Calu3 (cell line): ENCODE results near the gene NAA10. TPM values are rescaled to one million over a fixed set of nuclear protein-coding genes. Genes with fewer than 3 reads are reported as not detected.

Experiments
- BruUV-seq: library from RNA; stranded (reverse); fragments of 400-500 nt; replicated peaks from 2 replicates; lab custom pipeline; 2021; lab: Mats Ljungman, UMichigan
- CTCF ChIA-PET: fragments of 300-600 bp; sonication (Branson Sonifier 250); formaldehyde crosslinking; loops from one replicate; lab custom pipeline; 2022; ENCODE audit warnings: antibody characterized with exemption; lab: Charles Lee
- DNase-seq: peaks from one replicate; pipeline ENCODE4 v3.0.0; 2022
- H3K27ac Mint-ChIP-seq: one replicate; pipeline ENCODE4 v1.8.0; 2022; ENCODE audit warnings: mixed read lengths; ENCODE audit not compliant: unreplicated experiment
- H3K27me3 Mint-ChIP-seq: one replicate; pipeline ENCODE4 v1.8.0; 2022; ENCODE audit warnings: mixed read lengths; ENCODE audit not compliant: unreplicated experiment
- H3K36me3 Mint-ChIP-seq: one replicate; pipeline ENCODE4 v1.8.0; 2022; ENCODE audit warnings: mild to moderate bottlenecking, moderate library complexity, mixed read lengths; ENCODE audit not compliant: insufficient read depth, unreplicated experiment
- H3K4me1 Mint-ChIP-seq: one replicate; pipeline ENCODE4 v1.8.0; 2022; ENCODE audit warnings: mild to moderate bottlenecking, low read depth, mixed read lengths; ENCODE audit not compliant: unreplicated experiment
- H3K4me3 Mint-ChIP-seq: one replicate; pipeline ENCODE4 v1.8.0; 2022; ENCODE audit warnings: mild to moderate bottlenecking, low read depth, moderate library complexity, mixed read lengths; ENCODE audit not compliant: unreplicated experiment
- H3K9me3 Mint-ChIP-seq: one replicate; pipeline ENCODE4 v1.8.0; 2022; ENCODE audit warnings: low read depth, mixed read lengths; ENCODE audit not compliant: unreplicated experiment
- intact Hi-C: fragments of 100-400 bp; cut with micrococcal nuclease; formaldehyde crosslinking; loops from one replicate; pipeline ENCODE4 v1.10.0; 2022; ENCODE audit not compliant: unreplicated experiment
- total RNA-seq: library from RNA; stranded (reverse); gene quantifications from 2 replicates; pipeline ENCODE4 v1.2.3, GENCODE V29; 2022
- TF ChIP-seq, protein P1 (sequence below): fragments of 200-600 bp; IDR thresholded peaks from one replicate; pipeline ENCODE4 v1.8.0; 2022; ENCODE audit warnings: antibody characterized with exemption; ENCODE audit not compliant: unreplicated experiment

Gene NAA10
- total RNA-seq, 1 experiment from 2014 or later = 139 TPM

DNA sequence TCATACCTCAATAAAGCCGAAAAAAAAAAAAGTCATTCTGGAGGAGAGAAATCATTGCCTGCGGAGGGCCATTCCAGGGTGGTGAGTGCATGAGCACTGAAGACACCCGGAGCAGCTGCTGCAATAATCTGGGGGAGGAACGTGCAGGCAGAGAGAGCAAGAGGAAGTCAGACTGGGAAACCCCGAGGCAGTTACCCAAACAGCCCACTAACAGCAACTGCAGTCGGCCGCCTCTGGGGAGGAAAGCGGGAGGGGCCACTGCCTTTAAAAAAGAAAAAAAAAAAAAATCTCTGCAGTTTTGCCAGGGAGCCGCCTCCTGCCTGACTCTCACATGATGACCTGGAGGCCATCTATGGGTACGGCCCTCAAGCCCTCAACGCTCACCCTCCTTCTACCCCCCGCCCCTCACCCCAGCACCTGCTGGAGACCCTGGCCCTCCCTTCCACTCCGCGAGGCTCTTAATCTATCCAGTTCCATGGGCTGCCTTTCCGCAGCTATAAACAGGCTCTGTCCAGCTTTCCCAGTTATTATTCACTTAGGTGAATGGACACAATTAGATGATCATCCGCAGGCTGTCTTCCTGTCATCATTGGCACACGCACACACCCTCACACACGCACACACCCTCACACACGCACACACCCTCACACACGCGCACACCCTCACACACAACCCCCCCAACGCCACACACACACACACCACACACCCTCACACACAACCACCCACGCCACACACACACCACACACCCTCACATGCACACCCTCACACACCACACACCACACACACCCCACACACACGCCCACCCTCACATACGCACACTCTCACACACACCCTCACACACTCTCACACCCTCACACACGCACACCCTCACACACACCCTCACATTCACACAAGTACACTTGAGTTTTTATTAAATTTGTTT lies 33.7 kb downstream of the NAA10 start:
- H3K27me3 Mint-ChIP-seq = peaks cover 3% of the 10 kb centered on the region
- TF ChIP-seq, protein P1, sequence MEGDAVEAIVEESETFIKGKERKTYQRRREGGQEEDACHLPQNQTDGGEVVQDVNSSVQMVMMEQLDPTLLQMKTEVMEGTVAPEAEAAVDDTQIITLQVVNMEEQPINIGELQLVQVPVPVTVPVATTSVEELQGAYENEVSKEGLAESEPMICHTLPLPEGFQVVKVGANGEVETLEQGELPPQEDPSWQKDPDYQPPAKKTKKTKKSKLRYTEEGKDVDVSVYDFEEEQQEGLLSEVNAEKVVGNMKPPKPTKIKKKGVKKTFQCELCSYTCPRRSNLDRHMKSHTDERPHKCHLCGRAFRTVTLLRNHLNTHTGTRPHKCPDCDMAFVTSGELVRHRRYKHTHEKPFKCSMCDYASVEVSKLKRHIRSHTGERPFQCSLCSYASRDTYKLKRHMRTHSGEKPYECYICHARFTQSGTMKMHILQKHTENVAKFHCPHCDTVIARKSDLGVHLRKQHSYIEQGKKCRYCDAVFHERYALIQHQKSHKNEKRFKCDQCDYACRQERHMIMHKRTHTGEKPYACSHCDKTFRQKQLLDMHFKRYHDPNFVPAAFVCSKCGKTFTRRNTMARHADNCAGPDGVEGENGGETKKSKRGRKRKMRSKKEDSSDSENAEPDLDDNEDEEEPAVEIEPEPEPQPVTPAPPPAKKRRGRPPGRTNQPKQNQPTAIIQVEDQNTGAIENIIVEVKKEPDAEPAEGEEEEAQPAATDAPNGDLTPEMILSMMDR = no peak
- peaks cover 5% of the 10 kb centered on the region for H3K36me3 Mint-ChIP-seq
- H3K27ac Mint-ChIP-seq = peak overlapping the region; percentile 47
- BruUV-seq = no TSS peak
- no peaks in the 10 kb centered on the region for H3K9me3 Mint-ChIP-seq
- H3K4me3 Mint-ChIP-seq = no peak overlapping the region
- H3K4me1 Mint-ChIP-seq = peaks cover 30% of the 10 kb centered on the region
- DNase-seq = peak; percentile 53
- intact Hi-C loops = no loop called here
- CTCF ChIA-PET = interaction anchor here (0.5 to 0.7 kb wide), 3 partner anchors 9 to 62 kb away, joined by 3 to 4 read pairs (median 3); no protein-coding TSS in a partner anchor

GRCh38 chrX:153897899-153898298 lies 36.9 kb downstream of the NAA10 start:
- CTCF ChIA-PET = no interaction called here
- BruUV-seq = no TSS peak
- TF ChIP-seq, protein P1 = no peak
- intact Hi-C loops = no loop called here
- Mint-ChIP-seq H3K27ac (no peak overlapping the region), H3K36me3 (peaks cover 5% of the 10 kb centered on the region), H3K4me1 (peaks cover 22% of the 10 kb centered on the region), H3K9me3 (peaks cover 2% of the 10 kb centered on the region), H3K27me3 (peaks cover 12% of the 10 kb centered on the region), H3K4me3 (no peak overlapping the region)
- DNase-seq = no peak

DNA sequence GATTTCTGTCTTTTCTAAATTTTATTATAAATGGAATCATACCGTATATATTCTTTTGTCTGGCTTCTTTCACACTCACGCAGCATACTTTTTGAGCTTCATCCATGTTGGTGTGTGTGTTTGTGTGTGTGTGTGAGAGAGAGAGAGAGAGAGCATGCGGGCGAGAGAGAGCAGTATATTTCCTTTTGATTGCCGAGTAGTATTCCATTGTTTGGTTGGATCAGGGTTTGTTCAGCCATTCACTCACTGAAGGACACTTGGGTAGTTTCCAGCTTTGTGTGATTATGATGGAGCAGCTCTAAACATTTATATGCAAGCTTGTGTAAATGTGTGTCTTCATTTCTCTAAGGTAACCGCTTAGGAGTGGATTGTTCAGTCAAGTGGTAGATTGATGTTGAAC lies 45.7 kb downstream of the NAA10 start:
- no TSS peak for BruUV-seq
- TF ChIP-seq, protein P1 = no peak
- Mint-ChIP-seq H3K27ac (no peak overlapping the region), H3K36me3 (no peaks in the 10 kb centered on the region), H3K4me1 (peaks cover 9% of the 10 kb centered on the region), H3K4me3 (no peak overlapping the region), H3K27me3 (peaks cover 54% of the 10 kb centered on the region), H3K9me3 (peaks cover 2% of the 10 kb centered on the region)
- intact Hi-C loops = no loop called here
- DNase-seq = no peak
- CTCF ChIA-PET = no interaction called here

GRCh38 chrX:153888344-153888743 lies 46.5 kb downstream of the NAA10 start:
- intact Hi-C loops = no loop called here

More at GRCh38 chrX:153888344-153888743, 46.5 kb downstream of the NAA10 start:
- CTCF ChIA-PET = no interaction called here
- DNase-seq = no peak
- no peaks in the 10 kb centered on the region for H3K36me3 Mint-ChIP-seq
- peaks cover 47% of the 10 kb centered on the region for H3K27me3 Mint-ChIP-seq
- no peak overlapping the region for H3K27ac Mint-ChIP-seq
- TF ChIP-seq, protein P1 = no peak
- H3K4me3 Mint-ChIP-seq = no peak overlapping the region
- no TSS peak for BruUV-seq
- H3K4me1 Mint-ChIP-seq = peaks cover 11% of the 10 kb centered on the region
- H3K9me3 Mint-ChIP-seq = peaks cover 2% of the 10 kb centered on the region
